ENCODE data around the gene RGS9. TPM values are rescaled to one million over a fixed set of nuclear protein-coding genes. Genes with fewer than 3 reads are reported as not detected.

Gene RGS9
- total RNA-seq, 1 experiment from 2014 or later, result 6.3 TPM

DNA sequence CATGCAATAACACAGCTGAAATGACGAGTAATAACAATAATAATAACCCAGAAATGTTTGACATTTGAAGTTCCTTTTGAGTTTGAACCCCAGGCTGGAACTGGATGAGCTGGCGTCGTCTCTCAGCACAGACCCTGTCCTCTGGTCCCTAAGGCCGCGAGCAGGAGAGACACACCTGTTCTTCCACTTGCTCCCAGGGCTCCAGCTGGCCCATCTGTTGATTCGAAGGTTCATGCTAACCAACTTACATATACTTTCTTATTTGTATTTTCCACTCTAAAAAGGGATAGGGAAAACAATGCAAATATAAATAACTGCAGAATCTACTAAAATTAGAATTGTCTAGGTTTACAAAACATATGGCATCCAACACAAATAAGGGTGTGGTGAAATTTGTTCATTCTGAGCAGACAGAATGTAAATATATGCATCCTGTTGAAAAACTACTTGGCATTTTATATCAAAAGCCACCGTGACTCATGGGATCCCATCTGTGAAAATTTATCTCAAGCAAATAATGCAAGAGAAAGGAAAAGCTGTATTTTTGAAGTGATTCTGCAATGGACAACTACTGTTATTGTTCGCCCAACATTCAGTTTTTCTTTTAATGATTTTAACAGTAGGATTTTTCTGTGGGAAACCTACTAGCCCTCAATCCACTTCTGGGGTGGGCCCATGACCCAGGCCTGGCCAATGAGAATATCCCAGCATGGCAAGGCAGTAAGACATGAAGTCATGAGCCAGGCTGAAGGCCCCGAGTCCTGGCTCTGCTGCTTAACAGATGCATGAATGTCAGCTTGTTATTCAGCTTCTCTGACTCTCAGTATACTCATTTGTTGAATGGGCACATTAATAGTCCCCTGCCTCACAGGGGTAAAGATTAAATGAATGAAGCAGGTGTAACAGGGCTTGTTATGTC is 13.2 kb upstream of the RGS9 start:
- BruUV-seq (replicated peaks), result no TSS peak

DNA sequence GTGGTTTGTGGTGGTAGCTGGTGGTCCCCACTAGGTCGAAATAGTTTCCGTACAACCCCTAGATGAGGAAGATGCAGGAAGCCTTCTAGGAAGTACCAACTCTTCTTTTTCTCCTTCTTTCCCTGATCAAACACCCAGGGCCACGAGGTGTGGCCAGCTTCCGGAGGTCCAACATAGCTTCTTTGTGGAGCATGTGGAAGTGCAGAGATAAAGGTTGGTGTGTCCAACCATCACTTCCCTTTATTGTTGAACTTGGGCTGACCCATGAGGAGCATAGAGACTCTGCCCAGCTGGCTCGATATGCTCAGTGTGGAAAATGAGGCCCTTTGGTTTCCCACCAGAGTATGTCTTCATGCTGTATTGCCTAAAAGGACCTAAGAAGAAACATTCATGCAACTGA is 6.3 kb upstream of the RGS9 start:
- peaks cover 19% of the 10 kb centered on the region for H3K27me3 Mint-ChIP-seq (ENCODE audit: insufficient read depth, unreplicated experiment)
- no peak overlapping the region for H3K4me3 ChIP-seq (ENCODE audit: low read depth, low read length)
- H3K9me3 Mint-ChIP-seq (ENCODE audit: unreplicated experiment), result no peaks in the 10 kb centered on the region
- ChIA-PET POLR2A (no interaction called here), CTCF (no interaction called here)
- no TSS peak for BruUV-seq (replicated peaks)
- no peaks in the 10 kb centered on the region for H3K4me1 ChIP-seq
- DNase-seq, result no peak
- H3K27ac Mint-ChIP-seq (ENCODE audit: unreplicated experiment), result no peak overlapping the region
- TF ChIP-seq, protein P1, sequence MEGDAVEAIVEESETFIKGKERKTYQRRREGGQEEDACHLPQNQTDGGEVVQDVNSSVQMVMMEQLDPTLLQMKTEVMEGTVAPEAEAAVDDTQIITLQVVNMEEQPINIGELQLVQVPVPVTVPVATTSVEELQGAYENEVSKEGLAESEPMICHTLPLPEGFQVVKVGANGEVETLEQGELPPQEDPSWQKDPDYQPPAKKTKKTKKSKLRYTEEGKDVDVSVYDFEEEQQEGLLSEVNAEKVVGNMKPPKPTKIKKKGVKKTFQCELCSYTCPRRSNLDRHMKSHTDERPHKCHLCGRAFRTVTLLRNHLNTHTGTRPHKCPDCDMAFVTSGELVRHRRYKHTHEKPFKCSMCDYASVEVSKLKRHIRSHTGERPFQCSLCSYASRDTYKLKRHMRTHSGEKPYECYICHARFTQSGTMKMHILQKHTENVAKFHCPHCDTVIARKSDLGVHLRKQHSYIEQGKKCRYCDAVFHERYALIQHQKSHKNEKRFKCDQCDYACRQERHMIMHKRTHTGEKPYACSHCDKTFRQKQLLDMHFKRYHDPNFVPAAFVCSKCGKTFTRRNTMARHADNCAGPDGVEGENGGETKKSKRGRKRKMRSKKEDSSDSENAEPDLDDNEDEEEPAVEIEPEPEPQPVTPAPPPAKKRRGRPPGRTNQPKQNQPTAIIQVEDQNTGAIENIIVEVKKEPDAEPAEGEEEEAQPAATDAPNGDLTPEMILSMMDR (IDR thresholded peaks at IDR 0.05; ENCODE audit: insufficient read depth in 1 of 2, low read depth in 1 of 2, low read length in 1 of 2, severe bottlenecking in 1 of 2, unreplicated experiment in 1 of 2), result no peak
- H3K36me3 Mint-ChIP-seq (ENCODE audit: insufficient read depth, unreplicated experiment), result no peaks in the 10 kb centered on the region
- no peak overlapping the region for H3K4me3 Mint-ChIP-seq (ENCODE audit: unreplicated experiment)
- no peaks in the 10 kb centered on the region for H3K36me3 ChIP-seq (ENCODE audit: control insufficient read depth, insufficient read depth, low read length)
- no peaks in the 10 kb centered on the region for H3K4me1 Mint-ChIP-seq (ENCODE audit: low read depth, unreplicated experiment)
- intact Hi-C loops (cut with micrococcal nuclease; ENCODE audit: unreplicated experiment), result no loop called here
- H3K27me3 ChIP-seq (replicated peaks; ENCODE audit: control insufficient read depth, insufficient read depth, low read length), result no peaks in the 10 kb centered on the region
- no peaks in the 10 kb centered on the region for H3K9me3 ChIP-seq

More for the DNA sequence above, 13.2 kb upstream of the RGS9 start:
- H3K36me3 Mint-ChIP-seq (ENCODE audit: insufficient read depth, unreplicated experiment), result peaks cover 6% of the 10 kb centered on the region
- TF ChIP-seq, protein P1 (IDR thresholded peaks at IDR 0.05; ENCODE audit: insufficient read depth in 1 of 2, low read depth in 1 of 2, low read length in 1 of 2, severe bottlenecking in 1 of 2, unreplicated experiment in 1 of 2), result no peak
- Histone ChIP-seq H3K36me3 (ENCODE audit: control insufficient read depth, insufficient read depth, low read length) (no peaks in the 10 kb centered on the region), H3K9me3 (no peaks in the 10 kb centered on the region), H3K27me3 (replicated peaks; ENCODE audit: control insufficient read depth, insufficient read depth, low read length) (no peaks in the 10 kb centered on the region), H3K4me3 (ENCODE audit: low read depth, low read length) (no peak overlapping the region), H3K4me1 (no peaks in the 10 kb centered on the region)
- H3K4me1 Mint-ChIP-seq (ENCODE audit: low read depth, unreplicated experiment), result no peaks in the 10 kb centered on the region
- ChIA-PET CTCF (interaction anchor here (1.3 kb wide), 1 partner anchor 23 kb away, joined by 3 read pairs; no protein-coding TSS in a partner anchor), POLR2A (no interaction called here)
- peak overlapping the region; percentile 88 for H3K27ac Mint-ChIP-seq (ENCODE audit: unreplicated experiment)
- H3K9me3 Mint-ChIP-seq (ENCODE audit: unreplicated experiment), result no peaks in the 10 kb centered on the region
- intact Hi-C loops (cut with micrococcal nuclease; ENCODE audit: unreplicated experiment), result loop anchor here (2.0 kb wide), 1 partner anchor 13 kb away; the partner anchor contains the start of gene RGS9
- H3K27me3 Mint-ChIP-seq (ENCODE audit: insufficient read depth, unreplicated experiment), result peaks cover 11% of the 10 kb centered on the region
- no peak for DNase-seq
- H3K4me3 Mint-ChIP-seq (ENCODE audit: unreplicated experiment), result peak overlapping the region; percentile 89

DNA sequence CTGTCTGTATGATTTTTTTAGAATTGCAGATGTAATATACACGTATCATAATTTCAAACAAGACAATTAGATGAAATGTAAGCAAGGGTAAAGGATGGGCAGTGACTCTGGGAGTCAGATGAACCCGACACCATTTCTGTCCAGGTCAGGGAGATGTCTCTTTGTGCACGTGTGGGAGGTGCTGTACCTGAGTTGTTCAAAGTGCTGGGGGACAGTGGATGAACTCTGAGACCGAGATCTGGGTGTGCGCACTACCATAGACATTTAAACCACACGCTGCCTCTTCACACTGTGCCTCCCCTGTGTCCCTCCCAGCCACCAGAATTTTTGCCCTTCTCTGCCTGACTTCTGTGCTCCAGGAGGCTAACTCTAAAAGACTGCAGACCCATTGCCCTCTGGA is 5.9 kb upstream of the RGS9 start:
- CTCF ChIA-PET, result no interaction called here
- intact Hi-C loops (cut with micrococcal nuclease; ENCODE audit: unreplicated experiment), result no loop called here
- no peaks in the 10 kb centered on the region for H3K4me1 Mint-ChIP-seq (ENCODE audit: low read depth, unreplicated experiment)
- H3K36me3 ChIP-seq (ENCODE audit: control insufficient read depth, insufficient read depth, low read length), result no peaks in the 10 kb centered on the region
- no TSS peak for BruUV-seq (replicated peaks)
- no peak for DNase-seq
- no peaks in the 10 kb centered on the region for H3K36me3 Mint-ChIP-seq (ENCODE audit: insufficient read depth, unreplicated experiment)
- peaks cover 19% of the 10 kb centered on the region for H3K27me3 Mint-ChIP-seq (ENCODE audit: insufficient read depth, unreplicated experiment)
- H3K9me3 ChIP-seq, result no peaks in the 10 kb centered on the region
- H3K9me3 Mint-ChIP-seq (ENCODE audit: unreplicated experiment), result no peaks in the 10 kb centered on the region
- H3K4me3 ChIP-seq (ENCODE audit: low read depth, low read length), result no peak overlapping the region
- TF ChIP-seq, protein P1 (IDR thresholded peaks at IDR 0.05; ENCODE audit: insufficient read depth in 1 of 2, low read depth in 1 of 2, low read length in 1 of 2, severe bottlenecking in 1 of 2, unreplicated experiment in 1 of 2), result no peak
- H3K27ac Mint-ChIP-seq (ENCODE audit: unreplicated experiment), result no peak overlapping the region
- no peaks in the 10 kb centered on the region for H3K4me1 ChIP-seq
- H3K4me3 Mint-ChIP-seq (ENCODE audit: unreplicated experiment), result no peak overlapping the region
- no peaks in the 10 kb centered on the region for H3K27me3 ChIP-seq (replicated peaks; ENCODE audit: control insufficient read depth, insufficient read depth, low read length)
- POLR2A ChIA-PET, result no interaction called here

Measured in Caco-2 (cell line).